ENCODE measurements around the gene WDFY4. TPM values are rescaled to one million over a fixed set of nuclear protein-coding genes. Genes with fewer than 3 reads are reported as not detected.

The WDFY4 gene
- total and polyA plus RNA-seq, 2 of the 4 experiments (the other 2 are of a cell fraction) = not detected

DNA sequence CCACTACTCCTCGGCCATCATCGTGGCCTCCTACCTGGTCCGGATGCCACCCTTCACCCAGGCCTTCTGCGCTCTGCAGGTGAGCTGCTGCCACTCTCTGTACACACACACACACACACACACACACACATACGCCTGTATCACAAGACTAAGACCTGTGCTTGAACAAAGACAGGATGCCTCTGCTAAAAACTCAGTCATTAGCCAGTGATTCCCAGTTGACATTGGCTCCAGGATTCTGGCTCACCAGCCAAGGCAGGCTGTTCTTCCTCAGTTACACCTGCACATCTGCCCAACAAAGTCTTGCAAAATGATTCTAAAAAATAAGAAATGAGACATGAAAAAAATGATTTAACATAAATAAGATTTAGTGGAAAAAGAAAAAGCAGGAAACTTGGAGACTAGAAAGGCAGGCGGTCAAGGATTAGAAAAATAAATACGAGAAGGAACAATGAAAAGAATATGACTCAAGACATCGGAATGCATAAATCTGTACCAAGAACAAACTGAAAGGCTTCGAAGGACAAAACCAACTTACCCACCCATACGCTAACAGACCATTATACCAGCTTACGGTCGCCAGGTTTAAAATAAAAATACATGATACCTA, 262.3 kb downstream of the WDFY4 start:
- Histone ChIP-seq H3K23ac (ENCODE audit: low read depth, low read length) (no peak overlapping the region), H3K4me1 (ENCODE audit: control insufficient read depth, insufficient read depth, low read length) (no peaks in the 10 kb centered on the region), H3K27me3 (ENCODE audit: control insufficient read depth, insufficient read depth, low read length) (peaks cover 7% of the 10 kb centered on the region), H4K5ac (ENCODE audit: low read depth, low read length) (no peak overlapping the region), H3K4ac (ENCODE audit: low read depth, low read length) (no peak overlapping the region), H3K4me3 (ENCODE audit: insufficient read depth, low read depth, low read length) (no peak overlapping the region), H3K36me3 (ENCODE audit: control insufficient read depth, insufficient read depth, low read length) (no peaks in the 10 kb centered on the region), H3K79me1 (ENCODE audit: low read depth in 1 of 2, low read length in 2 of 2) (no peaks in the 10 kb centered on the region), H4K8ac (ENCODE audit: low read depth in 2 of 2, low read length in 2 of 2) (no peak overlapping the region), H3K9me3 (ENCODE audit: control insufficient read depth, insufficient read depth, low read length) (no peaks in the 10 kb centered on the region), H4K20me1 (ENCODE audit: insufficient read depth, low read length) (no peaks in the 10 kb centered on the region), H2BK5ac (ENCODE audit: low read depth, low read length, poor library complexity, severe bottlenecking) (no peak overlapping the region), H2AFZ (replicated peaks; ENCODE audit: low read length, poor library complexity) (no peak overlapping the region), H3K56ac (ENCODE audit: extremely low read depth, insufficient read depth, low read length) (no peak overlapping the region), H2BK120ac (ENCODE audit: low read depth, low read length) (no peak overlapping the region), H2BK20ac (ENCODE audit: low read depth, low read length) (no peak overlapping the region), H2AK9ac (replicated peaks; ENCODE audit: low read depth, low read length, poor library complexity) (no peak overlapping the region), H3K9ac (ENCODE audit: low read depth, low read length) (no peak overlapping the region), H2BK15ac (ENCODE audit: low read depth, low read length) (no peak overlapping the region), H3K14ac (replicated peaks; ENCODE audit: low read depth, low read length) (no peak overlapping the region), H3K4me2 (ENCODE audit: low read depth, low read length) (no peak overlapping the region), H4K91ac (ENCODE audit: insufficient read depth, low read depth, low read length) (no peak overlapping the region), H3K9me1 (ENCODE audit: insufficient read depth, low read length) (no peaks in the 10 kb centered on the region), H3K18ac (ENCODE audit: low read depth, low read length) (no peak overlapping the region), H2AK5ac (ENCODE audit: low read depth, low read length) (no peak overlapping the region), H3K27ac (ENCODE audit: insufficient read depth, low read length) (no peak overlapping the region)
- BruUV-seq (replicated peaks) = no TSS peak
- no peak for TF ChIP-seq RAD21 (IDR thresholded peaks at IDR 0.05; ENCODE audit: low read length)
- no peak for TF ChIP-seq POLR2A (IDR thresholded peaks at IDR 0.05; ENCODE audit: low read depth, low read length)
- TF ChIP-seq CHD1 (IDR thresholded peaks at IDR 0.05; ENCODE audit: low read depth, low read length) = no peak
- no peak for TF ChIP-seq BHLHE40 (IDR thresholded peaks at IDR 0.05; ENCODE audit: low read depth, low read length)
- no peak for TF ChIP-seq MAZ (IDR thresholded peaks at IDR 0.05; ENCODE audit: borderline replicate concordance, low read depth, low read length)
- no peak for TF ChIP-seq NFE2L2 (IDR thresholded peaks at IDR 0.05; ENCODE audit: low read depth, low read length)
- TF ChIP-seq SMC3 (IDR thresholded peaks at IDR 0.05; ENCODE audit: low read depth, low read length) = no peak
- TF ChIP-seq MXI1 (IDR thresholded peaks at IDR 0.05; ENCODE audit: borderline replicate concordance, low read depth, low read length) = no peak
- TF ChIP-seq, protein P1, sequence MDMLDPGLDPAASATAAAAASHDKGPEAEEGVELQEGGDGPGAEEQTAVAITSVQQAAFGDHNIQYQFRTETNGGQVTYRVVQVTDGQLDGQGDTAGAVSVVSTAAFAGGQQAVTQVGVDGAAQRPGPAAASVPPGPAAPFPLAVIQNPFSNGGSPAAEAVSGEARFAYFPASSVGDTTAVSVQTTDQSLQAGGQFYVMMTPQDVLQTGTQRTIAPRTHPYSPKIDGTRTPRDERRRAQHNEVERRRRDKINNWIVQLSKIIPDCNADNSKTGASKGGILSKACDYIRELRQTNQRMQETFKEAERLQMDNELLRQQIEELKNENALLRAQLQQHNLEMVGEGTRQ (IDR thresholded peaks at IDR 0.05; ENCODE audit: low read depth, low read length) = no peak
- no peak for TF ChIP-seq RFX5 (IDR thresholded peaks at IDR 0.05; ENCODE audit: low read depth, low read length)
- TF ChIP-seq, protein P2, sequence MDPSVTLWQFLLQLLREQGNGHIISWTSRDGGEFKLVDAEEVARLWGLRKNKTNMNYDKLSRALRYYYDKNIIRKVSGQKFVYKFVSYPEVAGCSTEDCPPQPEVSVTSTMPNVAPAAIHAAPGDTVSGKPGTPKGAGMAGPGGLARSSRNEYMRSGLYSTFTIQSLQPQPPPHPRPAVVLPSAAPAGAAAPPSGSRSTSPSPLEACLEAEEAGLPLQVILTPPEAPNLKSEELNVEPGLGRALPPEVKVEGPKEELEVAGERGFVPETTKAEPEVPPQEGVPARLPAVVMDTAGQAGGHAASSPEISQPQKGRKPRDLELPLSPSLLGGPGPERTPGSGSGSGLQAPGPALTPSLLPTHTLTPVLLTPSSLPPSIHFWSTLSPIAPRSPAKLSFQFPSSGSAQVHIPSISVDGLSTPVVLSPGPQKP (IDR thresholded peaks at IDR 0.05; ENCODE audit: borderline replicate concordance, low read depth, low read length) = no peak
- TF ChIP-seq, protein P3, sequence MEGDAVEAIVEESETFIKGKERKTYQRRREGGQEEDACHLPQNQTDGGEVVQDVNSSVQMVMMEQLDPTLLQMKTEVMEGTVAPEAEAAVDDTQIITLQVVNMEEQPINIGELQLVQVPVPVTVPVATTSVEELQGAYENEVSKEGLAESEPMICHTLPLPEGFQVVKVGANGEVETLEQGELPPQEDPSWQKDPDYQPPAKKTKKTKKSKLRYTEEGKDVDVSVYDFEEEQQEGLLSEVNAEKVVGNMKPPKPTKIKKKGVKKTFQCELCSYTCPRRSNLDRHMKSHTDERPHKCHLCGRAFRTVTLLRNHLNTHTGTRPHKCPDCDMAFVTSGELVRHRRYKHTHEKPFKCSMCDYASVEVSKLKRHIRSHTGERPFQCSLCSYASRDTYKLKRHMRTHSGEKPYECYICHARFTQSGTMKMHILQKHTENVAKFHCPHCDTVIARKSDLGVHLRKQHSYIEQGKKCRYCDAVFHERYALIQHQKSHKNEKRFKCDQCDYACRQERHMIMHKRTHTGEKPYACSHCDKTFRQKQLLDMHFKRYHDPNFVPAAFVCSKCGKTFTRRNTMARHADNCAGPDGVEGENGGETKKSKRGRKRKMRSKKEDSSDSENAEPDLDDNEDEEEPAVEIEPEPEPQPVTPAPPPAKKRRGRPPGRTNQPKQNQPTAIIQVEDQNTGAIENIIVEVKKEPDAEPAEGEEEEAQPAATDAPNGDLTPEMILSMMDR (conservative IDR thresholded peaks at IDR 0.05; ENCODE audit: low read depth, low read length) = no peak
- no peak for TF ChIP-seq CEBPB (IDR thresholded peaks at IDR 0.05; ENCODE audit: low read depth, low read length)
- TF ChIP-seq RCOR1 (IDR thresholded peaks at IDR 0.05; ENCODE audit: insufficient replicate concordance, low read length) = no peak
- TF ChIP-seq FOS (IDR thresholded peaks at IDR 0.05; ENCODE audit: low read depth, low read length) = no peak
- ChIA-PET CTCF (no interaction called here), POLR2A (ENCODE audit: unreplicated experiment) (no interaction called here)
- dilution Hi-C loops (cut with HindIII; ENCODE audit: low sequenced_read_pairs, unreplicated experiment) (no loop called here), in situ Hi-C loops (cut with MboI; ENCODE audit: low sequenced_read_pairs) (no loop called here), intact Hi-C loops (cut with micrococcal nuclease) (no loop called here)
- ATAC-seq (ENCODE audit: low read depth) (no peak), DNase-seq (no peak)
- WGBS, 2 experiments (ENCODE audit: extremely low coverage in 2 of 2, insufficient read length in 1 of 2) = 83% methylated on average over 2 of the region's 12 CpGs; no CpG with 5 or more reads in 1 of the 2 experiments

Data from IMR-90 (cell line).